SKM-1 treated with dmso at 0.1 percent for 144 hours (cell line): Measurements from ENCODE around the gene MARCHF2.
"Not testable (repeated sequence)": the region's sequence is repeated elsewhere in the genome, so short reads cannot be mapped to it uniquely, and the experiment has no call there.

ENCODE experiments used
- DNase-seq: peaks from one replicate; lab custom pipeline; 2025; ENCODE audit not compliant: unreplicated experiment; lab: John Stamatoyannopoulos, UW

The MARCHF2 gene, protein sequence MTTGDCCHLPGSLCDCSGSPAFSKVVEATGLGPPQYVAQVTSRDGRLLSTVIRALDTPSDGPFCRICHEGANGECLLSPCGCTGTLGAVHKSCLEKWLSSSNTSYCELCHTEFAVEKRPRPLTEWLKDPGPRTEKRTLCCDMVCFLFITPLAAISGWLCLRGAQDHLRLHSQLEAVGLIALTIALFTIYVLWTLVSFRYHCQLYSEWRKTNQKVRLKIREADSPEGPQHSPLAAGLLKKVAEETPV

GRCh38 chr19:8412783-8413628 lies at the start of gene MARCHF2:
Gene MARCHF2, plus strand, starts transcription at chr19:8413305. Its CDS starts 8,536 bp downstream, at chr19:8421841.
- peak; percentile 87 for DNase-seq

GRCh38 chr19:8363803-8364771 lies 49.0 kb upstream of the MARCHF2 start, which contains the start of gene ANGPTL4:
Gene ANGPTL4, plus strand, starts transcription at chr19:8364155. Its CDS starts 167 bp downstream, at chr19:8364322.
- no peak for DNase-seq

DNA sequence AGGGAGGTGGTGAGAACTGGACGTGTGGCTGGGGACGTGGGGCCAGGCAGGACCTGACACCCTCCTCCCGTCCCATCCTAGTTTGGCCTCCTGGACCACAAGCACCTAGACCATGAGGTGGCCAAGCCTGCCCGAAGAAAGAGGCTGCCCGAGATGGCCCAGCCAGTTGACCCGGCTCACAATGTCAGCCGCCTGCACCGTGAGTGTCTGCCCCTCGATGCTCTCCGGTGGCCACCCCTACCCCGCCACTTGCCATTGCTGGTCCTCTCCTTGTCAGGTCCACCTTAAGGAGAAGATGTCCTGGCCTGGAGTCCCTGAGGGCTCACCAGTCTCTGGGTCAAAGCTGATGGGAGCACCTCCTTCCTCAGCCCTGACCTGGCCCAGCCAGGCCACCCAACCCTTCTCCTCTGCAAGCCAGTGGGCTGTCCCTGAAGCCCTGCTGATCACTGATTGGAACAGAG lies 47.0 kb upstream of the MARCHF2 start:
- no peak for DNase-seq

DNA sequence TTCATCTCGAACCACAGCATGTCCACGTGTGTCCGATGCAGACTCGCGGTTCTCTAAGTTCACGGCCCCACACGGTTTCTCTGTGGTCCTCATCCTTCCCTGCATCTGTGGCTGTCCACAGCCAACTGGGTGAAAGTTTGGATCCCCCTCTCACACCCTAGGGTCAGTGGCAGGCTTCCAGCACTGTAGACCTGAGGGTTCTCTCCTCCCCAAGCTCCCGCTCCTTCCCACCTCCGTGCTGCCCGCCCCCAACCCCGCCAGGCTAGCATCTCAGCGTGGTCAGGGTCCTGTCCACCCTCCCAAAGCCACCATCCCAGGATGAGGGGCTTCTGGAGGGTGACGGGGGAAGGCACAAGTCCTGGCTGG lies 46.2 kb upstream of the MARCHF2 start:
- DNase-seq, result no peak

DNA sequence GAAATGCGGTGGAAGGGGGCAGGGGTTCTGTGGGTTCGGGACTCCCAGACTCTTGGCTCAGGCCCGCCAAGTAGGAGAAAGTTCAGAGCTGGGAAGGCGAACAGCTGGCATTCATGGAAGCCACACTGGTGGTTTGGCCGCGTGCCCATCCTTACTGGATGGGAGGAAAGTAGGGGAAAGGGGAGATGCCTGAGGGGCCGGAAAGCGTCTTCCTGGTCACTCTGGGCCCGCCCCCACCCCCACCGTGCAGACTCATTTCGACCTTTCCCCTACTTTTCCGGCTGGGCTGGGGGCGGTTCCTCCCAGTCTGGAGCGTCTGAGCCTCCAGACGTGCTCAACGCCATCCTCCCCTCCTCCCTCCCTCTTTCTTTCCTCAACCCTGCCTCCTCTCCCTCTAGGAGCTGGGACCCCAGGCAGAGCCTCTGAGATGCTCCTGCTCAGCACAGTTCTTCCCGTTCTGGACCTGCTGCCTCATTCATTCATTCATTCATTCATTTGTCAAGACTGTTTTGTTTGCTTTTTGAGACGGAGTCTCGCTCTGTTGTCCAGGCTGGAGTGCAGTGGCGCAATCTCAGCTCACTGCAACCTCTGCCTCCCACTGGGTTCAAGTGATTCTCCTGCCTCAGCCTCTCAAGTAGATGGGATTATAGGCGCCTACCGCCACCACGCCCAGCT lies 45.6 kb upstream of the MARCHF2 start:
- DNase-seq, result no peak

- DNase-seq, result no peak
Measured at GRCh38 chr19:8370176-8371010, 42.7 kb upstream of the MARCHF2 start.

GRCh38 chr19:8371011-8371804 lies 41.9 kb upstream of the MARCHF2 start:
- no peak for DNase-seq

- DNase-seq, result no peak
Measured at GRCh38 chr19:8373867-8374813, 39.0 kb upstream of the MARCHF2 start.

DNA sequence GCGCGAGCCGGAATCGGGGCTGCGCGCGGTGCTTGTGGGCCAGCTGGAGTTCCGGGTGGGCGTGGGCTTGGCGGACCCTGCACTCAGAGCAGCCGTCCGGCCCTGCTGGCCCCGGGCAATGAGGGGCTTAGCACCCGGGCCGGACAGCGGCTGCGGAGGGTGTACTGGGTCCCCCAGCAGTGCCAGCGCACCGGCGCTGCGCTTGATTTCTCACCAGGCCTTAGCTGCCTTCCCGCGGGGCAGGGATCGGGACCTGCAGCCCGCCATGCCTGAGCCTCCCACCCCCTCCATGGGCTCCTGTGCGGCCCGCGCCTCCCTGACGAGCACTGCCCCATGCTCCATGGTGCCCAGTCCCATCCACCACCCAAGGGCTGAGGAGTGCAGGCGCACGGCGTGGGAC lies 37.3 kb upstream of the MARCHF2 start:
- not testable (repeated sequence) for DNase-seq

DNA sequence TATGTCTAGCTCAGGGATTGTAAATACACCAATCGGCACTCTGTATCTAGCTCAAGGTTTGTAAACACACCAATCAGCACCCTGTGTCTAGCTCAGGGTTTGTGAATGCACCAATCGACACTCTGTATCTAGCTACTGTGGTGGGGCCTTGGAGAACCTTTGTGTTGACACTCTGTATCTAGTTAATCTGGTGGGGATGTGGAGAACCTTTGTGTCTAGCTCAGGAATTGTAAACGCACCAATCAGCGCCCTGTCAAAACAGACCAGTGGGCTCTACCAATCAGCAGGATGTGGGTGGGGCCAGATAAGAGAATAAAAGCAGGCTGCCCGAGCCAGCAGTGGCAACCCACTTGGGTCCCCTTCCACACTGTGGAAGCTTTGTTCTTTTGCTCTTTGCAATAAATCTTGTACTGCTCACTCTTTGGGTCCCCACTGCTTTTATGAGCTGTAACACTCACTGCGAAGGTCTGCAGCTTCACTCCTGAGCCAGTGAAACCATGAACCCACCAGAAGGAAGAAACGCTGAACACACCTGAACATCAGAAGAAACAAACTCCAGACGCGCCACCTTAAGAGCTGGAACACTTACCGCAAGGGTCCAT lies 36.6 kb upstream of the MARCHF2 start:
- DNase-seq, result not testable (repeated sequence)

DNA sequence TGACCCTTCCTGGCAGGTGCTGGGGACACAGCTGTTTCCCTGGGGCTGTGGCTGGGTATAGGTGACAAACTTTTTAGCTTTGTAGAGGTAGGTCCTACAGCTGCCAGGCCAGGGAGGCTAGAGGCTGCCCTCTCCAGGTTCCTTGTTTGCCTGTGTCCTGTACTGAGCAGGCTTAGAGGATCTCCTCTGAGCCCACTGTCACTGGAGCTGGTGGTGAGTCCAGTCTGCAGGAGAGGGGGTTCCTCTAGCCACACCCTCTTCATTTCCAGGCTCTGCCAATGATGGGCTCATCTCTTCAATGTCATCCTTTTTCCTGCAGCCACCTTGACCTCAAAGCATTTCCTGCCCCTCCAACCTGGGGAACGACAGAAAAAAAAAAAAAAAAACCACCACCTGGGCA lies 35.5 kb upstream of the MARCHF2 start:
- no peak for DNase-seq

- not testable (repeated sequence) for DNase-seq
Measured at GRCh38 chr19:8379156-8379891, 33.8 kb upstream of the MARCHF2 start.

DNA sequence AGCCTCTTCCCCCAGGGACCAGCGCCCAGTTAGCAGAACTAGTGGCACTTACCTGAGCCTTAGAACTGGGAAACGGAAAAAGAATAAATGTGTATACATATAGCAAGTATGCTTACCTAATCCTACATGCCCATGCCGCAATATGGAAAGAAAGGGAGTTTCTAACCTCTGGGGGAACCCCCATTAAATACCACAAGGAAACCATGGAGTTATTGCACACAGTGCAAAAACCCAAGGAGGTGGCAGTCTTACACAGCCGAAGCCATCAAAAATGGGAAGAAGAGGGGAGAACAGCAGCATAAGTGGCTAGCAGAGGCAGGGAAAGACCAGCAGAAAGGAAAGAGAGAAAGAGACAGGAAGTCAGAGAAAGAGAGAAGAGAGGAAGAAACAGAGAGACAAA lies 28.5 kb upstream of the MARCHF2 start:
- not testable (repeated sequence) for DNase-seq

- not testable (repeated sequence) for DNase-seq
Measured at GRCh38 chr19:8385103-8385502, 28.0 kb upstream of the MARCHF2 start.

DNA sequence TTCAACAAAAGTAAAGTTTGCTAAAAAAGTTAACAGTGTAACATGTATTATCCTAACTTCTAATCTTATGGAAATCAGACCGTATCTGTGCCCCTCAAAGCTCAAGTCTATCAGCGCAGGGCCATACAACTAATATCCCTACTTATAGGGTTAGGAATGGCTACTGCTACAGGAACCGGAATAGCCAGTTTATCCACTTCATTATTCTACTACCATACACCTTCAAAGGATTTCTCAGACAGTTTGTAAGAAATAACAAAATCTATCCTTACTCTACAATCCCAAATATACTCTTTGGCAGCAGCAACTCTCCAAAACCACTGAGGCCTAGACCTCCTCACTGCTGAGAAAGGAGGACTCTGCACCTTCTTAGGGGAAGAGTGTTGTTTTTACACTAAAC lies 27.5 kb upstream of the MARCHF2 start:
- DNase-seq, result not testable (repeated sequence)

GRCh38 chr19:8386419-8386818 lies 26.7 kb upstream of the MARCHF2 start:
- DNase-seq, result not testable (repeated sequence)

GRCh38 chr19:8386990-8387389 lies 26.1 kb upstream of the MARCHF2 start:
- DNase-seq, result no peak
